Neuronal stem cell (in vitro differentiated cells): ENCODE results near the gene MFSD6L.

Experiments
- DNase-seq: peaks from one replicate; pipeline ENCODE4 v3.0.0-alpha.2; 2013; ENCODE audit warnings: low spot score
- H2AFZ ChIP-seq: one replicate; pipeline ENCODE4 v1.6.1; 2013; ENCODE audit warnings: mild to moderate bottlenecking, low read length, inconsistent platforms
- H2AK5ac ChIP-seq: 2 replicates; pipeline ENCODE4 v1.6.1; 2013; ENCODE audit warnings: low read depth, mild to moderate bottlenecking, inconsistent platforms, low read length, moderate library complexity, mixed read lengths
- H2BK120ac ChIP-seq: 2 replicates; pipeline ENCODE4 v1.6.1; 2013; ENCODE audit warnings: low read depth, mild to moderate bottlenecking, inconsistent platforms, low read length, moderate library complexity, mixed read lengths
- H2BK12ac ChIP-seq: one replicate; pipeline ENCODE4 v1.6.1; 2013; ENCODE audit warnings: low read length, inconsistent platforms
- H2BK15ac ChIP-seq: 2 replicates; pipeline ENCODE4 v1.6.1; 2013; ENCODE audit warnings: mild to moderate bottlenecking, low read length, inconsistent platforms, mixed read lengths
- H2BK5ac ChIP-seq: one replicate; pipeline ENCODE4 v1.6.1; 2013; ENCODE audit warnings: inconsistent platforms, mild to moderate bottlenecking, low read length, moderate library complexity
- H3K14ac ChIP-seq: one replicate; pipeline ENCODE4 v1.6.1; 2013; ENCODE audit warnings: low read length, inconsistent platforms
- H3K18ac ChIP-seq: 2 replicates; pipeline ENCODE4 v1.6.1; 2013; ENCODE audit warnings: low read length, inconsistent platforms
- H3K23ac ChIP-seq: 2 replicates; pipeline ENCODE4 v1.6.1; 2013; ENCODE audit warnings: low read depth, mild to moderate bottlenecking, mixed read lengths, low read length, inconsistent platforms; ENCODE audit not compliant: poor library complexity
- H3K27ac ChIP-seq: replicated peaks from 3 replicates; pipeline ENCODE4 v1.5.1; 2013; ENCODE audit warnings: low read length, inconsistent platforms
- H3K27me3 ChIP-seq, 3 experiments: 2 replicates each; pipeline ENCODE4 v1.6.1; 2013; ENCODE audit warnings: low read length in 3 of 3, mild to moderate bottlenecking in 2 of 3, inconsistent platforms in 1 of 3, low read depth in 1 of 3, mixed read lengths in 1 of 3, moderate library complexity in 1 of 3; ENCODE audit not compliant: control insufficient read depth in 3 of 3, insufficient read depth in 3 of 3
- H3K36me3 ChIP-seq, 2 donors: replicated peaks in 1 of 2; 2 replicates each; pipeline ENCODE4 v1.6.1; 2013; ENCODE audit warnings: low read length in 2 of 2; ENCODE audit not compliant: control insufficient read depth in 2 of 2, insufficient read depth in 2 of 2
- H3K4ac ChIP-seq: 2 replicates; pipeline ENCODE4 v1.6.1; 2013; ENCODE audit warnings: inconsistent platforms, mild to moderate bottlenecking, low read length, moderate library complexity
- H3K4me1 ChIP-seq, 2 donors: 1 replicate in 1 of 2; 2 replicates in 1 of 2; pipeline ENCODE4 v1.6.1; 2013; ENCODE audit warnings: low read length in 2 of 2, low read depth in 1 of 2; ENCODE audit not compliant: control insufficient read depth in 2 of 2, insufficient read depth in 1 of 2
- H3K4me2 ChIP-seq: one replicate; pipeline ENCODE4 v1.6.1; 2013; ENCODE audit warnings: mild to moderate bottlenecking, low read length, inconsistent platforms; ENCODE audit not compliant: insufficient read depth, poor library complexity, severe bottlenecking
- H3K4me3 ChIP-seq, 2 donors: 2 replicates each; pipeline ENCODE4 v1.5.1; 2013; ENCODE audit warnings: low read length in 2 of 2, mild to moderate bottlenecking in 2 of 2, inconsistent platforms in 1 of 2, moderate library complexity in 1 of 2
- H3K79me1 ChIP-seq: one replicate; pipeline ENCODE4 v1.6.1; 2013; ENCODE audit warnings: low read depth, mild to moderate bottlenecking, inconsistent platforms, low read length, moderate library complexity
- H3K9ac ChIP-seq: one replicate; pipeline ENCODE4 v1.6.1; 2013; ENCODE audit warnings: mild to moderate bottlenecking, low read depth, low read length, inconsistent platforms; ENCODE audit not compliant: poor library complexity
- H3K9me3 ChIP-seq, 2 donors: replicated peaks in 1 of 2; 2 replicates each; pipeline versions ENCODE3 to v1.6.1; 2013; ENCODE audit warnings: low read length in 2 of 2, mild to moderate bottlenecking in 2 of 2, inconsistent platforms in 1 of 2, low read depth in 1 of 2, mixed read lengths in 1 of 2, moderate library complexity in 1 of 2; ENCODE audit not compliant: control insufficient read depth in 2 of 2, insufficient read depth in 1 of 2
- H4K8ac ChIP-seq: one replicate; pipeline ENCODE4 v1.6.1; 2013; ENCODE audit warnings: low read depth, mild to moderate bottlenecking, inconsistent platforms, low read length, moderate library complexity
- H4K91ac ChIP-seq: one replicate; pipeline ENCODE4 v1.6.1; 2013; ENCODE audit warnings: low read length, low read depth, mild to moderate bottlenecking, inconsistent platforms; ENCODE audit not compliant: poor library complexity
- WGBS, 2 donors: extraction: QIAGEN DNeasy Blood & Tissue Kit; methylation state at CpG; one replicate each; pipeline ENCODE4 v1.1.7; 2013; ENCODE audit warnings: missing lambda C conversion rate in 2 of 2, mixed read lengths in 1 of 2; ENCODE audit not compliant: insufficient read length in 2 of 2, insufficient replicate concordance in 1 of 2; ENCODE audit errors: extremely low coverage in 2 of 2; 5-methylcytosine and 5-hydroxymethylcytosine counted together

Gene MFSD6L

GRCh38 chr17:8835106-8835505 is 35.9 kb upstream of the MFSD6L start:
- no peak overlapping the region for H3K27ac ChIP-seq
- no peak overlapping the region for H2AFZ ChIP-seq
- H3K4me1 ChIP-seq, result peaks cover 0 to 3% of the 10 kb centered on the region in 2 donors
- no peak overlapping the region for H2BK5ac ChIP-seq
- H3K18ac ChIP-seq, result no peak overlapping the region
- peak overlapping the region in 1 of 2 donors; percentile 19 for H3K4me3 ChIP-seq
- H3K14ac ChIP-seq, result no peak overlapping the region
- H2BK15ac ChIP-seq, result no peak overlapping the region
- no peak overlapping the region for H4K91ac ChIP-seq
- no CpG with 5 or more reads among the region's 14 CpGs for WGBS, 2 donors
- no peak overlapping the region for H3K23ac ChIP-seq
- no peak overlapping the region for H2BK120ac ChIP-seq
- no peaks in the 10 kb centered on the region for H3K79me1 ChIP-seq
- no peaks in the 10 kb centered on the region for H3K27me3 ChIP-seq
- H3K4ac ChIP-seq, result no peak overlapping the region
- no peak overlapping the region for H2BK12ac ChIP-seq
- no peaks in the 10 kb centered on the region for H3K36me3 ChIP-seq
- no peak overlapping the region for H3K4me2 ChIP-seq
- no peaks in the 10 kb centered on the region for H3K9me3 ChIP-seq
- H3K9ac ChIP-seq, result no peak overlapping the region
- H4K8ac ChIP-seq, result no peak overlapping the region
- H2AK5ac ChIP-seq, result no peak overlapping the region
- no peak for DNase-seq

GRCh38 chr17:8832711-8833352 is 33.7 kb upstream of the MFSD6L start:
- peak; percentile 41 for DNase-seq
- no peak overlapping the region for H4K8ac ChIP-seq
- no peak overlapping the region for H3K4me3 ChIP-seq
- peaks cover 0 to 5% of the 10 kb centered on the region in 2 donors for H3K4me1 ChIP-seq
- H2BK15ac ChIP-seq, result peak overlapping the region; percentile 6
- no peaks in the 10 kb centered on the region for H3K79me1 ChIP-seq
- H3K4me2 ChIP-seq, result no peak overlapping the region
- no peak overlapping the region for H2AK5ac ChIP-seq
- no peaks in the 10 kb centered on the region for H3K27me3 ChIP-seq
- H2BK12ac ChIP-seq, result no peak overlapping the region
- WGBS, 2 donors, result no CpG with 5 or more reads among the region's 33 CpGs
- peak overlapping the region; percentile 19 for H3K4ac ChIP-seq
- H2AFZ ChIP-seq, result no peak overlapping the region
- no peaks in the 10 kb centered on the region for H3K36me3 ChIP-seq
- peak overlapping the region; percentile 91 for H3K18ac ChIP-seq
- no peak overlapping the region for H2BK5ac ChIP-seq
- H4K91ac ChIP-seq, result no peak overlapping the region
- no peaks in the 10 kb centered on the region for H3K9me3 ChIP-seq
- H2BK120ac ChIP-seq, result no peak overlapping the region
- no peak overlapping the region for H3K27ac ChIP-seq
- peak overlapping the region; percentile 66 for H3K9ac ChIP-seq
- no peak overlapping the region for H3K14ac ChIP-seq
- H3K23ac ChIP-seq, result no peak overlapping the region

- no peak overlapping the region for H4K91ac ChIP-seq
- H3K9ac ChIP-seq, result no peak overlapping the region
- no peak overlapping the region for H3K23ac ChIP-seq
- no peak overlapping the region for H3K4me3 ChIP-seq
- no peak overlapping the region for H2AFZ ChIP-seq
- no peak overlapping the region for H3K4me2 ChIP-seq
- H2BK12ac ChIP-seq, result no peak overlapping the region
- peaks cover 0 to 2% of the 10 kb centered on the region in 2 donors for H3K4me1 ChIP-seq
- H3K9me3 ChIP-seq, result no peaks in the 10 kb centered on the region
- H2AK5ac ChIP-seq, result peak overlapping the region; percentile 49
- H4K8ac ChIP-seq, result no peak overlapping the region
- WGBS, 2 donors, result no CpG with 5 or more reads among the region's 7 CpGs
- no peak overlapping the region for H2BK120ac ChIP-seq
- H3K18ac ChIP-seq, result no peak overlapping the region
- no peak for DNase-seq
- H3K79me1 ChIP-seq, result no peaks in the 10 kb centered on the region
- no peak overlapping the region for H2BK5ac ChIP-seq
- H2BK15ac ChIP-seq, result no peak overlapping the region
- H3K4ac ChIP-seq, result no peak overlapping the region
- no peaks in the 10 kb centered on the region for H3K36me3 ChIP-seq
- no peak overlapping the region for H3K14ac ChIP-seq
- no peaks in the 10 kb centered on the region for H3K27me3 ChIP-seq
- H3K27ac ChIP-seq, result no peak overlapping the region
These were observed 32.2 kb upstream of the MFSD6L start for GRCh38 chr17:8831234-8831849.

DNA sequence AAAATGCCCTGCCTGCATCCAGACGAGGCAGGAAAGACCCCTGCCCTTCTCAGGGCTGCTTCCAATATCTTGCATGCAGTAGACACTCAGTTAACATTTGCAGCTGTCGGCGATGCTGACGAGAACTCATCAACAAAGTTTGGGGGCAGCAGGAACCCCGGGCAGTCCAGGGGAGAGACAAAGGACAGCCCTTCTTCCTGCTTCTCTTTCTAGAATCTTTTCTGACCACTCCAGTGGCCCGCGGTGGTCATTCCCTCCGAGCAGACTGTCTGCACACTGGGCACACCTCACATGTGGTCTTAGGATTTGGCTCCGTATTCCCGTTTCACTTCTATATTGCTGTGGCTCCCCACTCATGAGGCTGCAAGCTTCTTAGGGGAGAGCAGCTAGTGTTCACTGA is 31.0 kb upstream of the MFSD6L start:
- no peak overlapping the region for H2AFZ ChIP-seq
- no peak overlapping the region for H3K27ac ChIP-seq
- H3K36me3 ChIP-seq, result no peaks in the 10 kb centered on the region
- H2BK5ac ChIP-seq, result no peak overlapping the region
- no peak overlapping the region for H3K18ac ChIP-seq
- H4K8ac ChIP-seq, result no peak overlapping the region
- no peak overlapping the region for H2BK120ac ChIP-seq
- peaks cover 0 to 2% of the 10 kb centered on the region in 2 donors for H3K4me1 ChIP-seq
- no peak overlapping the region for H3K23ac ChIP-seq
- H3K9ac ChIP-seq, result no peak overlapping the region
- no peaks in the 10 kb centered on the region for H3K79me1 ChIP-seq
- no peak overlapping the region for H3K4ac ChIP-seq
- DNase-seq, result no peak
- H3K9me3 ChIP-seq, result no peaks in the 10 kb centered on the region
- no peak overlapping the region for H2AK5ac ChIP-seq
- H4K91ac ChIP-seq, result peak overlapping the region; percentile 40
- WGBS, 2 donors, result no CpG with 5 or more reads among the region's 10 CpGs
- no peak overlapping the region for H3K4me2 ChIP-seq
- no peak overlapping the region for H2BK12ac ChIP-seq
- H3K4me3 ChIP-seq, result no peak overlapping the region
- no peaks in the 10 kb centered on the region for H3K27me3 ChIP-seq
- H3K14ac ChIP-seq, result no peak overlapping the region
- H2BK15ac ChIP-seq, result no peak overlapping the region
